ENCODE data around the gene RUVBL2.
"Not testable (repeated sequence)": the region's sequence is repeated elsewhere in the genome, so short reads cannot be mapped to it uniquely, and the experiment has no call there.

The RUVBL2 gene

DNA sequence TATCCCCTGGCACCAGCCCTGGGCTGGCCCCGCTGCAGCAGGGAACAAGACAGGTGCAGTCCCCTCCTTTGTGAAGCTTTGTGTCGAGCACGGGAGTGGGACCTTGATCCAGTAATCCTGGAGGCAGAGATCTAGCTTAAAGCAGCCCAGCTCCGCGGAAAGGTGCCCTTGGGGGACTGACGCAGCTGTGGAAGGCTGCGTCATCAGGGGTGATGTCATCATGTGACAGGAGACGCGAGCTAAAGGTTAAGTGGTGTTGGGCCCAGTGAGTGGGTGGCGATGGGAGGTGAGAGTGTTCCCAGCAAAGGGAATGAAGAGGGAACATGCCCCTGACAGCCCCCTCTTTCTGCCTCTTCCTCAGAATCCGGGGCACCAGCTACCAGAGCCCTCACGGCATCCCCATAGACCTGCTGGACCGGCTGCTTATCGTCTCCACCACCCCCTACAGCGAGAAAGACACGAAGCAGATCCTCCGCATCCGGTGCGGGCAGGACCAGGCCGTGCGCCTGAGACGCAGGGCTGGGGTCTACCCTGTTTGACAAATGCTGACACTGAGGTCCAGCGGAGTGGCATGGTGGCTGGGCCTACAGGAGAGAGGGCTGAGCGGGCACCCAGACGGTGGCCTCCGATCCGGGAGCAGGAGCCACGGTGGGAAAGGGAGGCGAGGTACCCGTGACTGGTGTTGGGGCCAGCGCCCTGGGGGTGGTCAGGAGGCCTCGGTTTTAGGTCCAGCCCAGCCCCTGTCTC, 20.6 kb downstream of the RUVBL2 start:
- in situ Hi-C loops (cut with HindIII; ENCODE audit: low sequenced_read_pairs) = no loop called here

DNA sequence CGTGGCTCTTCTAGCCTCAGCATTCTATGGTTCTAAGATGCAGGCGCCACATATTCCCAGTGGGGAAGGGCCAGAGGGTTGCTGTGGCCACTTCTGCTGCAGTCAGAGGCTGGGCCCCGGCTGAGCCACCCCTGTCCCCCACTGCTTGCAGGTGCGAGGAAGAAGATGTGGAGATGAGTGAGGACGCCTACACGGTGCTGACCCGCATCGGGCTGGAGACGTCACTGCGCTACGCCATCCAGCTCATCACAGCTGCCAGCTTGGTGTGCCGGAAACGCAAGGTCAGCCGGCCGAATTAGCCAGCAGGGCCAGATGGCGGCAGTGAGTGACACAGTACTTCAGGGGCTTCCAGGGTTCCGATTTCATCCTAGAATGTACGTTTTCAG, 21.2 kb downstream of the RUVBL2 start:
- in situ Hi-C loops (cut with HindIII; ENCODE audit: low sequenced_read_pairs) = no loop called here

DNA sequence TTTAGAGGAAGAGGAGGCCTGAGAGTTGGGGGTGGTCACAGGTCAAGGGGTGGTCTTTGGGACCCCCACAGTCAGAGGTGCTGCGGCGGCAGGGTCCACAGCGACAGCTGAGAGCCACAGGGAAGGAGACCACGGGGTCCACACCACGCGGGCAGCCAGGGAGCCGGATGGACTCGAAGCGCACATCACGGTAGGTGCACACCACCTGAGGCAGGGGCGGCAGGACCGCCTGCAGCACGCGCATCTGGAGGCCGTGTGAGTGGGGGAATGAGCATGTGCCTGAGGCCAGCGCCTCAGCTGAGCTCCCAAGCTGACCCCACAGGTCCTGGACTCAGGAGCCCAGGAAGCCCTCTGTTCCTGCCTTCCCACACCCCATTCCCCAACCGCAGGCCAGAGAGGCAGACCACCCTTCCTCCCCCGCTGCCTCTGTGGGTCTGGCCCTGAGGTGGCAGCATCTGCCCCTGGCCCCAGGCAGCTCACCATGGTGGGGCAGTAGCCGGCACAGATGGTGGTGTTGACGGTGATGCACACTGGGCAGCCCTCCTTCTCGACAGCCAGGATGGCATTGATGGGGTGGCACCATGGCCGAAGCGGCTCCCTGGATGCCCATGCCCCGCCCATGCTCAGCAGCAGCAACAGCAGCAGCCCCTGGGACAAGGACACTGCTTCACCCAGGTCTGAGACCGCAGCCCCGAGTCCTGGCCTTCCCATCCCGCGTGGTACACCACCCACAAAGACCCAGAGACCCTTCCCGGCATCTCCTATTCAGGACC, 22.6 kb downstream of the RUVBL2 start:
- in situ Hi-C loops (cut with HindIII; ENCODE audit: low sequenced_read_pairs) = no loop called here

DNA sequence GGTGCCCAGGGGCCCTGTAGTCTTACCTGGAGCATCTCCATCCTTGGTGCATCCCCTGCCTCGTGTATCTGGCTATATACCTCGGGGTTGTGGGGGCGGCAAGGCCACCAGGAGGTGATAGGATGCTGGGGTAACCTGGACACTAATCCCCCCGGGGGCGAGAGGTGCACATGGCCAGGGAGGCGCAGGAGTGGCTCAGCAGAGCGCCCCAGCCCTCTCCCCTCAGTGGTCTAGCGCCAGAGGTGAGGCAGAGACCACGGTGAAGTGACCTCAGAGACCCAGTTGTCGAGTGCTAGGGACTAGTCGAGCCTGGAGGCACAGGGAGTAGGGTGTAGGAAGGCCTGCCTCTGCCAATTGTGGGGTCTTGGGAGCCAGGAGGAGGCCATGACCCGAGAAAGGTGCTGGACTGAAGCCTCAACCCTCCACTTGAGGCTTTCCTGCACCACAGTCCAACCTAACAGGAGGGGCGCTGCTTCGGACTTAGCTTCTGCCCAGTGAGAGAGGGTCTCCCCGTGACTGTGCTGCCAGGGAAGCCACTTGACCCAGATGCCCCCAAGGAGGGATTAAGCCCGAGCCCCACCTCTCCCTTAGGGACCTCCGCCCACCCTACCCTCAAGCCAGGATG, 23.5 kb downstream of the RUVBL2 start, which contains the start of gene LHB:
Gene LHB, minus strand, starts transcription at position 51 of the 625 bp plus-strand sequence. Its CDS starts 10 bp downstream, at position 41.
- in situ Hi-C loops (cut with HindIII; ENCODE audit: low sequenced_read_pairs) = no loop called here

DNA sequence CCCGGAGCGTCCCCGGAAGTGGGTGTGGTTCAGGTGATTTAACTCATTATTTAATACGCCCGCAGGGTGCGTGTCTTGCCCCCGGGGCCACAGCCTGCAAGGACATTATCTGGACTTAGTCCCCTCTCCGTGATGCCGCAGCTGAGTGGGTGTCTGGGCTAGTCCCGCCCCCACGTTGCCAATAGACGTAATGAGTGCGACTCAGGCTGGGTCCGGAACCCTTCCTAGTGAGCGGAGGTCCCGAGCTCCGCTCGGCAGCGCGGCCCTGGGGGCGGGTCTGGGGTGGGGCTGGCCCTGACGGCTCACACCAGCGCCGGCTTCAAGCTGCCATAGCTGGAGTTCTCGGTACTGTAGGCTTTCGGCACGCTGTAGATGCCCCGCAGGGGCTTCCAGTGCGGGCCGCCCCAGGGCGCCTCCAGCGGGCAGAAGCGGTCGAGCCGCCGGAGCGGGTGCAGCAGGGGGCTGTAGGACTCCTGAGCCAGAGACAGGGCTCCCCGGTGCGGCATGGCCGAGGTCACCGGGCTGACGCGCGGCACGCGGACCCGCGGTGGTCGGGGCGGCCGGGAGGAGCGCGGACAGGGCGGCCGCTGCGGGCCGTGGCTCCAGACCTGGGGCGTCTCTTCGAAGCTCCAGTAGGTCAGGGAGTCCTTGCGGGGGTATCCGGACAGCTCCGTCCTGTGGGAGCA, 24.1 kb downstream of the RUVBL2 start:
- in situ Hi-C loops (cut with HindIII; ENCODE audit: low sequenced_read_pairs) = no loop called here

DNA sequence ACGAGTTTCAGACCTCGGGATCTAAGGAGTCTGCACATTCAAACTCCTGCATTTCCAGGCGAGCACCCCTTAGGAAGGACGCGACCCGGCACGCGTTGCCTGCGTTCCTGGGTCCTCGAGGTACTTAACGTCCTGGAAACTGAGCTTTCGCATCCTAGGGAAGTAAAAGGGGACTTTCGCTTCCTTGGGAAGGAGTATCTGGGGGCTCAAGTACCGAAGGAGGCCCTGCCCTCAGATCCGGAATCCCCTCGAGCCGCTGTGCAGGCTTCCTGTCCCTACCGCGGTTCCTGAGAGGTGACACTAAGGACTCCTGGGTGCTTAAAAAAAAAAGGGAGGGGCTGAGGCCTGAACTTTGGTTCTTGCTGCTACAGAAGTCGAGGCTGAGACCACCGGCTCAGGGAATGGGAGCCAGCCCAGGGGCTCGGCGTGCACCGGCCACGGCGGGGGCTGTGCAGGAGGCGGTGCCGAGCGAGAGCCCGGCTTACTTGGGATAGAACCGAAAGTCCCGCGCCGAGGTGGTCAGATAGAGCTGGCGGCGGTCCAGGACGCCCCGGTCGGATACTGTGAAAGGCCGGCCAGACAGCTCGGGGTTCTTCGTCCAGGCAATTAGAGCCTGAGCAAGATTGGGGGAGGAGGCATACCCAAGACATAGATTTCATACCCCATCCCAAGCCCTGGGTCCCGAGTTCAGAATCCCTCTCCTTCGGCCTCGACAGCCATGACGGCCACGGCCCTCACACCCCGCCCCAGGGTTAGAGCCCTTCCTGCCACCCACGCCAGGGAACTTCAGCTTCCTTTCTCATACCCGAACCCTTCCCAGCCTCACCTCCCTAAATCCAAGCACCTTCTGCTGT, 24.9 kb downstream of the RUVBL2 start:
- in situ Hi-C loops (cut with HindIII; ENCODE audit: low sequenced_read_pairs) = not testable (repeated sequence)

DNA sequence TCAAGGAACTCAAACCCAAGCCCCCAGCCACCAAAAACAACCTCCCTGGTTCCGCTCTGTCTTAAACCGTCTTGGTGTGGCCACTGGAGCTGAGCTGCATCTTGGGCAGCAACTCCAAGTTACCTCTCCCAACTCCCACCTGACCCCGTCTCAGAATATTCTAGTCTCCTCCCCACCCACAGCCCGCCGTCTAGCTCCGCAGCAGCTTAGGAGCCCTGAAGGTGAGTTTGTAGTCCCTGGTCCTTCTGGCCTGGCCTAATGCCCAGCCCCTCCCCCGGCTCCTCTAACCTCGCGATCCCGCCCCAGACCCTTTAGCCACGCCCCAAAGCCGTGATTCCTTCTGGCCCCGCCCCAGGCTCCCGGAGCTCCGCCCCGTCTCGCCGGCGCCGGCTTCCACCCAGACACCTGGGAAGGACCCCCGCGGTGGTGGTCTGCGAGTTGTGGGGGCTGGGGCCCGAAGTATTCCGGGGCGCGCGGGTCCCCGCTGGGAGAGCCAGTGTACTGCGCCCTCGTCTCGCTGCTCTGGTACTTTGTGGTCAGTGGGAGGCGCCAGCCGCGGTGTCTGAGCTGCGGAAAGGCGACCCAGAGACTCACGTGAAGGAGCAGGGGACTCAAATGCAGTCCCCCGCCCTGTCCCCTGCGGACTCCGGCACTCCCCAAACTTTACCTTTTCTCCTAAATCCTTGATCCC, 25.7 kb downstream of the RUVBL2 start:
- in situ Hi-C loops (cut with HindIII; ENCODE audit: low sequenced_read_pairs) = no loop called here

DNA sequence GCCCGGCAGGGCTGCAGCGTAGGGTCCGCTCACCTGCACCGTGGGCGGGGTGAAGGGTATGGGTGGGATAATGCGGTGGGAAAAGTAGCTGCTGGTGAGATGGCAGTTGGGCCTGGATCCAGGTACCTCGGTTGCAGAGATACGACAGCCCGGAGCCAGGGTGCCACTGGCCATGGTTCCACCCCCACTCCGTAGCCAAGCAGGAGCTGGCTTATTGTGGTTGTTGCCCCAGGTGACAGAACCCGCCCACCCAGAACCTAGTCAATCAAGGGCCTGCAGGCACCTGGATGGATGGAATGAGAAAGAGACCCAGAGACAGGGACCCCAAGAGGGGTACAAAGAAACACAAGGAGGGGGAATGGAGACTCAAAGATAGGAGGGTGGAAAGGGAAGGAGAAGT, 26.7 kb downstream of the RUVBL2 start:
- in situ Hi-C loops (cut with HindIII; ENCODE audit: low sequenced_read_pairs) = no loop called here

DNA sequence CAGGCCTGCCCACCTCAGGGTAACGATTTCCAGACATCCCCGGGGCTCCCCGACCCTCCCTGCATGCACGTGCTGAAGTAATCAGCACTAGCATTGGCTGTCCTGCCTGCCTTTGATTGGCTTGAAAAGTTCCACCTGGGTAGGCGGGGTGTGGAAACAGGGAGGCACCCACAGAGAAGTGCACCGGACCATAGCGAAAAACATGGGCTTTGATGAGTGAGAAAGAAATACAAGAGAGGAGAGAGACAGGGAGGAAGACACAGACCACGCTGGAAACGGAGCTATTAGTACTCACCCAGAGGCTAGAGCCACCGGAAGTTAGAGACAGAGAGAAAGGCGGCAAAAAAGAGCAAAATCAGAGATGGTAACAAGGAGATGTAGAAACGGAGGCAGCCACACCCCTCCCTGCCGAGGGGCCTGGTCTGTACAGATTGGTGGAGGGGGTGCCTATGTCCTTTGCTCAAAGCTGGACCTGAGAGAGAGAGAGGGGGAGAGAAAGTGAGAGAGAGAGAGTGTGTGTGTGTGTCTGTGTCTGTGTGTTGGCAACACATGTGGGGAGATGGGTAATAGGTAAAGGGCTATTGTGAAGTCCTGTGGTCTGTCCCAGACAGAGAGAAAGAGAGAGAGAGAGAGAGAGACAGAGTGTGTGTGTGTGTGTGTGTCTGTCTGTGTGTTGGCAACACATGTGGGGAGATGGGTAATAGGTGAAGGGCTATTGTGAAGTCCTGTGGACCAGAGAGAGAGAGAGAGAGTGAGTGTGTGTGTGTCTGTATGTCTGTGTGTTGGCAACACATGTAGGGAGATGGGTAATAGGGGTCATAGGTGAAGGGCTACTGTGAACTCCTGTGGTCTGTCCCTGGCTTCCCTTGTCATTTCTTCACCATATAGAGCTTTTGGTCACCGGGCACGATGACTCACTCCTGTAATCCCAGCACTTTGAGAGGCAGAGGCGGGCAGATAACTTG, 27.5 kb downstream of the RUVBL2 start:
- in situ Hi-C loops (cut with HindIII; ENCODE audit: low sequenced_read_pairs) = no loop called here

DNA sequence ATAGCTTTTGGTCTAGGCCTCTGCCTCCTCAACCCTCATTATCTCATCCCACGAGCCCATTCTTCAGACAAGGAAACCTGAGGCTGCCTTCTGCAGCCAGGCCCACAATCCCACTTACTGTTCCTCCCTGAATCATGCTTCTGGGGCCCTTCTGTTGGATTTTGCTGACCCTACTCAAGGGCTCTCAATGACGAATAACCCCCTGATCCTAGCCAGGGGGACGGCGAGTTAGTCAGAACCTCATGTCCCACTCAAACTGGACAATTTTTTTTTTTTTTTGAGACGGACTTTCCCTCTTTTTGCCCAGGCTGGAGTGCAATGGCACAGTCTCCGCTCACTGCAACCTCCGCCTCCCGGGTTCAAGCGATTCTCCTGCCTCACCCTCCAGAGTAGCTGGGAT, 28.4 kb downstream of the RUVBL2 start:
- in situ Hi-C loops (cut with HindIII; ENCODE audit: low sequenced_read_pairs) = no loop called here

DNA sequence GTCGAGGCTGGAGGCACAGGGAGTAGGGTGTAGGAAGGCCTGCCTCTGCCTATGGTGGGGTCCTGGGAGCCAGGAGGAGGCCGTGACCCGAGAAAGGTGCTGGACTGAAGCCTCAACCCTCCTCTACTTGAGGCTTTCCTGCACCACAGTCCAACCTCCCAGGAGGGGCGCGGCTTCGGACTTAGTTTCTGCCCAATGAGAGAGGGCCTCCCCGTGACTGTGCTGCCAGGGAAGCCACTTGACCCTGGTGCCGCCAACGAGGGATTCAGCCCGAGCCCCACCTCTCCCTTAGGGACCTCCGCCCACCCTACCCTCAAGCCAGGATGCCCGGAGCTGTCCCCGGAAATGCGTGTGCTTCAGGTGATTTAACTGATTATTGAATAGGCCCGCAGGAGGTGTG, 30.5 kb downstream of the RUVBL2 start, which contains the start of gene CGB3:
Gene CGB3, minus strand, starts transcription at position 101 of the 400 bp plus-strand sequence. CDS start 362 bp downstream, outside the sequence.
- in situ Hi-C loops (cut with HindIII; ENCODE audit: low sequenced_read_pairs) = not testable (repeated sequence)

DNA sequence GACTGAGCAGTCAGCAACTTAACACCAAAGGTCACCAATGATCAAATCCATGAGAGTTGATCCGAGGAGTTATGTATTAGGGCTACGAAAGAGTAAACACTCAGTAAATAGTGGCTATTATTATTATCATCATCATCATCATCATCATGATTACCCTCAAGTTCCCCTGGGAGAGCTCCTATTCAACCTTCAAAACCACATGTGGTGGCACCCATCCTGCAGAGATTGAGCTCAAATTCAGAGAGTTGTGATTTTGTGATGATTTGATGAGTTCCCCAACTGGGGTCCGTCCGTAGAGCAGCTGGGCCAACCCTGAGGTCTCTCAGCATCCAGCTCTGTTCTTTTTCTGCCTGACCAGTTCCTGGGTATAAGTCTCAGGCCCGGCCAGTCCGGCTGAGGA, 31.4 kb downstream of the RUVBL2 start:
- in situ Hi-C loops (cut with HindIII; ENCODE audit: low sequenced_read_pairs) = not testable (repeated sequence)

DNA sequence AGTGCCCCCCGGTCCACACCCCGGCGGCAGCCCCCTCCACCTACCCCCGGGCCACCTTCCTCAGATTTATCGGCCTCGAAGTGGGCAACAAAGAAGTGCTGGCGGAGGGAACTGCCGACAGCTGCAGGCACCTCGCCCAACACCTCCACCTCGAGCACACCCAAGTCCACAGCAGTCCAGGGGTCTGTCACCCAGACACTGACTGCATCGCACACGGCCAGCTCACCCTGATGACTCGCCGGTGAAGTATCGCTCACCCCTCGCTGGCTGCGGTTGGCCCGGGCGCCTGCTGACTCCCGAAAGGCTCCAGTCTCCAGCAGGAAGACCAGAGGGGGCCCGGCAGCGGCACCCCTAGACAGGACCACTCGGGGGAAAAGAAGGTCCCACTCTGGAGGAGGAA, 31.9 kb downstream of the RUVBL2 start:
- in situ Hi-C loops (cut with HindIII; ENCODE audit: low sequenced_read_pairs) = not testable (repeated sequence)

DNA sequence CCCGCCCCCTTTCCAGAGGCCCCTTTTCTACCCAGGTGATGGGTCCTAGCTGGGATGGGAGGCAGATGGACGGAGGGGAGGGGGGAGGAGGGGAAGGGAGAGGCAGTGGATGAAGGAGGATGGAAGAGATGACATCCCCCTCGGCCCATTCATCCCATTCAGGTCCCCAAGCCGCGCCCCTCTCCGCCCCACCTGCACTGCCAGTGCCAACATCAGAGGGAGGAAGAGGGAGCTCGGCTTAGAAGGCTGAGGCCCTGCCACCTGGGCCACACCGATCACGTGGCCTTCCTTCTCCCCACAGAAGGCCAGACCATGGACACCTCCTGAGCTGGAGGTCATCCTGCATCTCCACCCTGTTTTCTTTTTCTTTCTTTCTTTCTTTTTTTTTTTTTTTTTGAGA, 35.0 kb downstream of the RUVBL2 start:
- in situ Hi-C loops (cut with HindIII; ENCODE audit: low sequenced_read_pairs) = not testable (repeated sequence)

DNA sequence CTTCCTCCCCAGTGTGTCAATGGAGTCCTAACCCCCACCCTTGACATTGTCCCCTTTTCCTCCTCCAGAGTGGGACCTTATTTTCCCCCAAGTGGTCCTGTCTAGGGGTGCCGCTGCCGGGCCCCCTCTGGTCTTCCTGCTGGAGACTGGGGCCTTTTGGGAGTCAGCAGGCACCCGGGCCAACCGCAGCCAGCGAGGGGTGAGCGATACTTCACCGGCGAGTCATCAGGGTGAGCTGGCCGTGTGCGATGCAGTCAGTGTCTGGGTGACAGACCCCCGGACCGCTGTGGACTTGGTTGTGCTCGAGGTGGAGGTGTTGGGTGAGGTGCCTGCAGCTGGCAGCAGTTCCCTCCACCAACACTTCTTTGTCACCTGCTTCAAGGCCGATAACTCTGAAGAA, 36.1 kb downstream of the RUVBL2 start:
- in situ Hi-C loops (cut with HindIII; ENCODE audit: low sequenced_read_pairs) = not testable (repeated sequence)

DNA sequence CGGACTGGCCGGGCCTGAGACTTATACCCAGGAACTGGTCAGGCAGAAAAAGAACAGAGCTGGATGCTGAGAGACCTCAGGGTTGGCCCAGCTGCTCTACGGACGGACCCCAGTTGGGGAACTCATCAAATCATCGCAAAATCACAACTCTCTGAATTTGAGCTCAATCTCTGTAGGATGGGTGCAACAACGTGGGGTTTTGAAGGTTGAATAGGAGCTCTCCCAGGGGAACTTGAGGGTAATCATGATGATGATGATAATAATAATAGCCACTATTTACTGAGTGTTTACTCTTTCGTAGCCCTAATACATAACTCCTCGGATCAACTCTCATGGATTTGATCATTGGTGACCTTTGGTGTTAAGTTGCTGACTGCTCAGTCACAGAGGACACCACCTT, 36.6 kb downstream of the RUVBL2 start:
- in situ Hi-C loops (cut with HindIII; ENCODE audit: low sequenced_read_pairs) = not testable (repeated sequence)

DNA sequence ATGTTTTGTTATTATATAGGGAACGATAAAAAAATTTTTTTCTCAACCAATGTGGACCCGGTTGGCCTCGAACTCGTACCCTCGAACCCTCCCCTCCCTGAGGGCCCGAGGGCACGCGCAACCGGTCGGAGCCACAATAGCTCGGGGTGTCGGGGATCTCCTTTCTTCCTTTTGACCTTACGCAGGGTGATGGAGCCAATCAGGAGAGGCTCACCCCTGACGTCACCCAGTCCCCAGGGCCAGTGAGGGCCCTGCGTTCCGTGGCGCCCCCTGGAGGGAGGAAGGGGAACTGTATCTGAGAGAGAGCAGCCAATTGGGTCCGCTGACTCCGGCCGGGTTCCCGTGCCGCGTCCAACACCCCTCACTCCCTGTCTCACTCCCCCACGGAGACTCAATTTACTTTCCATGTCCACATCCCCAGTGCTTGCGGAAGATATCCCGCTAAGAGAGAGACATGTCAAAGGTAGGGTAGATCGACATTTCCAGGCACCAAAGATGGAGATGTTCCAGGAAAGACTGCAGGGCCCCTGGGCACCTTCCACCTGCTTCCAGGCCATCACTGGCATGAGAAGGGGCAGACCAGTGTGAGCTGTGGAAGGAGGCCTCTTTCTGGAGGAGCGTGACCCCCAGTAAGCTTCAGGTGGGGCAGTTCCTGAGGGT, 38.1 kb downstream of the RUVBL2 start, which contains the start of gene CGB2:
Gene CGB2, plus strand, starts transcription at position 249 of the 660 bp plus-strand sequence. Its CDS starts 206 bp downstream, at position 455.
- in situ Hi-C loops (cut with HindIII; ENCODE audit: low sequenced_read_pairs) = not testable (repeated sequence)

DNA sequence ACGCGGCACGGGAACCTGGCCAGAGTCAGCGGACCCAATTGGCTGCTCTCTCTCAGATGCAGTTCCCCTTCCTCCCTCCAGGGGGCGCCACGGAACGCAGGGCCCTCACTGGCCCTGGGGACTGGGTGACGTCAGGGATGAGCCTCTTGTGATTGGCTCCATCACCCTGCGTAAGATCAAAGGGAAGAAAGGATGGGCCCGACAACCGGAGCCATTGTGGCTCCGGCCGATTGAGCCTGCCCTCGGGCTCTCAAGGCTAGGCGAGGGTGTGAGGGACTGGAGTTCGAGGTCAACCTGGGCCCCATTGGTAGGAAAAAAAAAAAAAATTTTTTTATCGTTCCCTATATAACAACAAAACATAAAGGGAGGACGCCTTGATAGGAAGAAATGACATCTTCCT, 43.1 kb downstream of the RUVBL2 start, which contains the start of gene CGB1:
Gene CGB1, minus strand, starts transcription at position 81 of the 400 bp plus-strand sequence. CDS start 184 bp downstream, outside the sequence.
- in situ Hi-C loops (cut with HindIII; ENCODE audit: low sequenced_read_pairs) = not testable (repeated sequence)
